ENCODE data around the gene EXO1. TPM values are rescaled to one million over a fixed set of nuclear protein-coding genes. Genes with fewer than 3 reads are reported as not detected.
A peak's percentile ranks its signal among the peaks of the same experiment; 100 is the strongest.
"Not testable (repeated sequence)": the region's sequence is repeated elsewhere in the genome, so short reads cannot be mapped to it uniquely, and the experiment has no call there.

EXO1 gene
- total and polyA plus RNA-seq, 2 experiments from 2014 or later = 3.1 to 5.0 TPM

GRCh38 chr1:241802863-241803262 is 45.1 kb upstream of the EXO1 start:
- H3K79me2 ChIP-seq = no peaks in the 10 kb centered on the region
- no peak overlapping the region for H2AFZ ChIP-seq
- no peaks in the 10 kb centered on the region for H4K20me1 ChIP-seq (ENCODE audit: insufficient read depth, poor library complexity, severe bottlenecking)
- TF ChIP-seq CTCF (IDR thresholded peaks at IDR 0.05; ENCODE audit: poor library complexity) (no peak), EZH2phosphoT487 (IDR thresholded peaks at IDR 0.05; ENCODE audit: low read depth, severe bottlenecking, unreplicated experiment) (no peak), EZH2 (IDR thresholded peaks at IDR 0.05; ENCODE audit: borderline replicate concordance) (no peak)
- H3K27me3 ChIP-seq = no peaks in the 10 kb centered on the region
- DNase-seq (ENCODE audit: low spot score) = no peak
- no peaks in the 10 kb centered on the region for H3K4me1 ChIP-seq (ENCODE audit: insufficient read depth)
- H3K36me3 ChIP-seq (replicated peaks; ENCODE audit: insufficient read depth, low read depth) = no peaks in the 10 kb centered on the region
- no peak overlapping the region for H3K4me2 ChIP-seq
- no peak overlapping the region for H3K27ac ChIP-seq
- no peak overlapping the region for H3K4me3 ChIP-seq
- 91% methylated on average over 3 of the region's 3 CpGs for WGBS (ENCODE audit: low lambda C conversion rate, missing lambda C conversion rate)
- H3K9me3 ChIP-seq (ENCODE audit: low read depth) = no peaks in the 10 kb centered on the region
- H3K9me2 ChIP-seq (replicated peaks; ENCODE audit: insufficient read depth) = no peaks in the 10 kb centered on the region

GRCh38 chr1:241804706-241805105 is 43.3 kb upstream of the EXO1 start:
- H2AFZ ChIP-seq; H3K27ac ChIP-seq; H4K20me1 ChIP-seq (ENCODE audit: insufficient read depth, poor library complexity, severe bottlenecking); H3K9me2 ChIP-seq (replicated peaks; ENCODE audit: insufficient read depth); DNase-seq (ENCODE audit: low spot score); H3K27me3 ChIP-seq; H3K4me1 ChIP-seq (ENCODE audit: insufficient read depth); H3K36me3 ChIP-seq (replicated peaks; ENCODE audit: insufficient read depth, low read depth); H3K79me2 ChIP-seq; H3K4me2 ChIP-seq; H3K4me3 ChIP-seq; H3K9me3 ChIP-seq (ENCODE audit: low read depth): not testable (repeated sequence)
- WGBS (ENCODE audit: low lambda C conversion rate, missing lambda C conversion rate) = 81% methylated on average over 4 of the region's 4 CpGs

- Histone ChIP-seq H3K36me3 (replicated peaks; ENCODE audit: insufficient read depth, low read depth) (no peaks in the 10 kb centered on the region), H3K9me3 (ENCODE audit: low read depth) (no peaks in the 10 kb centered on the region), H3K4me1 (ENCODE audit: insufficient read depth) (no peaks in the 10 kb centered on the region), H3K27ac (peak overlapping the region; percentile 34), H3K9me2 (replicated peaks; ENCODE audit: insufficient read depth) (no peaks in the 10 kb centered on the region), H3K27me3 (no peaks in the 10 kb centered on the region), H3K79me2 (no peaks in the 10 kb centered on the region), H2AFZ (no peak overlapping the region), H4K20me1 (ENCODE audit: insufficient read depth, poor library complexity, severe bottlenecking) (no peaks in the 10 kb centered on the region), H3K4me3 (no peak overlapping the region), H3K4me2 (no peak overlapping the region)
- TF ChIP-seq EZH2 (IDR thresholded peaks at IDR 0.05; ENCODE audit: borderline replicate concordance) (no peak), EZH2phosphoT487 (IDR thresholded peaks at IDR 0.05; ENCODE audit: low read depth, severe bottlenecking, unreplicated experiment) (no peak), CTCF (IDR thresholded peaks at IDR 0.05; ENCODE audit: poor library complexity) (no peak)
- peak; percentile 6 for DNase-seq (ENCODE audit: low spot score)
- WGBS (ENCODE audit: low lambda C conversion rate, missing lambda C conversion rate) = 44% methylated on average over 2 of the region's 2 CpGs
These were observed 39.7 kb upstream of the EXO1 start for GRCh38 chr1:241808265-241808664.

GRCh38 chr1:241810769-241811405 is 37.1 kb upstream of the EXO1 start:
- H3K9me2 ChIP-seq (replicated peaks; ENCODE audit: insufficient read depth) = no peaks in the 10 kb centered on the region
- no peak overlapping the region for H3K4me3 ChIP-seq
- DNase-seq (ENCODE audit: low spot score) = no peak
- H3K79me2 ChIP-seq = no peaks in the 10 kb centered on the region
- H3K4me1 ChIP-seq (ENCODE audit: insufficient read depth) = no peaks in the 10 kb centered on the region
- no peaks in the 10 kb centered on the region for H3K9me3 ChIP-seq (ENCODE audit: low read depth)
- no peaks in the 10 kb centered on the region for H4K20me1 ChIP-seq (ENCODE audit: insufficient read depth, poor library complexity, severe bottlenecking)
- H3K4me2 ChIP-seq = no peak overlapping the region
- no peaks in the 10 kb centered on the region for H3K27me3 ChIP-seq
- H3K36me3 ChIP-seq (replicated peaks; ENCODE audit: insufficient read depth, low read depth) = no peaks in the 10 kb centered on the region
- no peak overlapping the region for H2AFZ ChIP-seq
- 89% methylated on average over 8 of the region's 8 CpGs for WGBS (ENCODE audit: low lambda C conversion rate, missing lambda C conversion rate)
- H3K27ac ChIP-seq = no peak overlapping the region
- TF ChIP-seq EZH2phosphoT487 (IDR thresholded peaks at IDR 0.05; ENCODE audit: low read depth, severe bottlenecking, unreplicated experiment) = no peak
